Keratinocyte (primary cell): ENCODE data around the gene RUNX1.

Source experiments
- EZH2 ChIP-seq: IDR thresholded peaks from one replicate; pipeline ENCODE4 v1.6.1; 2012; ENCODE audit warnings: inconsistent platforms, mild to moderate bottlenecking, low read length, moderate library complexity
- TF ChIP-seq, protein P1 (sequence below), 3 experiments: IDR thresholded peaks in 1 of 3; conservative IDR thresholded peaks in 1 of 3; optimal IDR thresholded peaks in 1 of 3; 2 replicates in 2 of 3; 3 replicates in 1 of 3; pipeline versions ENCODE3 to v1.5.1; 2011; ENCODE audit warnings: low read length in 3 of 3, mild to moderate bottlenecking in 3 of 3, moderate library complexity in 2 of 3, control low read depth in 1 of 3, inconsistent platforms in 1 of 3; ENCODE audit not compliant: insufficient read depth in 2 of 3; ENCODE audit errors: extremely low read depth in 1 of 3

DNA sequence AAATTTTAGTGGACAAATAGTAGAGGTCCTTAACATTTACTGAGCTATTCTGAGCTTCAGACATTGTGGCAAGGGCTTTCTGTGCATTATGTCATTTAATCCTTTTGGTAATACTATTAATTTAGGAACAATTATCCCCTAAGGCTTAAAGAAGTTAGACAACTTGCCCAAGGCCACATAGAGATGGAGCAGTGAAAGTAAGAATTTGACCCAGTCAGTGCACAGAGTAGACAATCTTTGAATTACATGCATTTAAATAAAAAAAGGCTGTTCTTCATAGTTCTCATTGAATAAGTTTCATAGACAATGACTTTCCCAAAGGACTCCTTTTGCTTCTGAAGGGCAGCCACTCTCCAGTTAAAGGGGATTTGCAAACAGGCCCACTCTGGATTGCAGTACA lies 142.7 kb downstream of the RUNX1 start:
- TF ChIP-seq, protein P1, sequence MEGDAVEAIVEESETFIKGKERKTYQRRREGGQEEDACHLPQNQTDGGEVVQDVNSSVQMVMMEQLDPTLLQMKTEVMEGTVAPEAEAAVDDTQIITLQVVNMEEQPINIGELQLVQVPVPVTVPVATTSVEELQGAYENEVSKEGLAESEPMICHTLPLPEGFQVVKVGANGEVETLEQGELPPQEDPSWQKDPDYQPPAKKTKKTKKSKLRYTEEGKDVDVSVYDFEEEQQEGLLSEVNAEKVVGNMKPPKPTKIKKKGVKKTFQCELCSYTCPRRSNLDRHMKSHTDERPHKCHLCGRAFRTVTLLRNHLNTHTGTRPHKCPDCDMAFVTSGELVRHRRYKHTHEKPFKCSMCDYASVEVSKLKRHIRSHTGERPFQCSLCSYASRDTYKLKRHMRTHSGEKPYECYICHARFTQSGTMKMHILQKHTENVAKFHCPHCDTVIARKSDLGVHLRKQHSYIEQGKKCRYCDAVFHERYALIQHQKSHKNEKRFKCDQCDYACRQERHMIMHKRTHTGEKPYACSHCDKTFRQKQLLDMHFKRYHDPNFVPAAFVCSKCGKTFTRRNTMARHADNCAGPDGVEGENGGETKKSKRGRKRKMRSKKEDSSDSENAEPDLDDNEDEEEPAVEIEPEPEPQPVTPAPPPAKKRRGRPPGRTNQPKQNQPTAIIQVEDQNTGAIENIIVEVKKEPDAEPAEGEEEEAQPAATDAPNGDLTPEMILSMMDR (optimal IDR thresholded peaks at IDR 0.05 in 1 of 3, IDR thresholded peaks at IDR 0.05 in 1 of 3, conservative IDR thresholded peaks at IDR 0.05 in 1 of 3; ENCODE audit: extremely low read depth in 1 of 3, insufficient read depth in 2 of 3, low read length in 3 of 3): no peak
- TF ChIP-seq EZH2: no peak
